ENCODE measurements around the gene CD300E.

- TF ChIP-seq RAD21 (IDR thresholded peaks at IDR 0.05; ENCODE audit: low read depth) (no peak), CTCF (IDR thresholded peaks at IDR 0.05 in 2 of 3, conservative IDR thresholded peaks at IDR 0.05 in 1 of 3; ENCODE audit: borderline replicate concordance in 1 of 3, insufficient read depth in 1 of 3, low read depth in 2 of 3, low read length in 2 of 3) (no peak), POLR2A (IDR thresholded peaks at IDR 0.05; ENCODE audit: borderline replicate concordance, extremely low read depth, insufficient read depth, insufficient read length) (no peak)
These were observed 56.1 kb downstream of the CD300E start, which contains the start of gene CD300H for GRCh38 chr17:74567397-74567796.

All from HCT116 (cell line).